Activated naive CD4-positive, alpha-beta T cell treated with anti-CD3 and anti-CD28 coated beads, Interleukin-2, amount 10 ng/mL, durations not matched to agents 7 days and 5 days (primary cell): Measurements from ENCODE around the gene CHI3L2.
A peak's percentile ranks its signal among the peaks of the same experiment; 100 is the strongest.

Experiments
- CTCF ChIA-PET: fragments of 350-600 bp; sonication (Branson Sonifier 250); formaldehyde crosslinking; loops from one replicate; lab custom pipeline; 2021; ENCODE audit warnings: antibody characterized with exemption; lab: Charles Lee
- DNase-seq: peaks from one replicate; pipeline ENCODE4 v3.0.0-alpha.2; 2020
- H3K27ac Mint-ChIP-seq: one replicate; pipeline ENCODE4 v1.8.0; 2021; ENCODE audit warnings: mild to moderate bottlenecking, moderate library complexity, mixed read lengths
- H3K27me3 Mint-ChIP-seq: one replicate; pipeline ENCODE4 v1.8.0; 2021; ENCODE audit warnings: mild to moderate bottlenecking, mixed read lengths
- H3K36me3 Mint-ChIP-seq: one replicate; pipeline ENCODE4 v1.8.0; 2021; ENCODE audit warnings: mixed read lengths
- H3K4me1 Mint-ChIP-seq: one replicate; pipeline ENCODE4 v1.8.0; 2021; ENCODE audit warnings: mixed read lengths
- H3K4me3 Mint-ChIP-seq: one replicate; pipeline ENCODE4 v1.8.0; 2021; ENCODE audit warnings: mild to moderate bottlenecking, moderate library complexity, mixed read lengths
- H3K9me3 Mint-ChIP-seq: one replicate; pipeline ENCODE4 v1.8.0; 2021; ENCODE audit warnings: mixed read lengths

CHI3L2 gene

GRCh38 chr1:111227434-111227833 lies at the start of gene CHI3L2:
TSS of gene CHI3L2 (plus strand) at chr1:111227713. CDS start at chr1:111227730, 17 bp downstream.
- H3K9me3 Mint-ChIP-seq, result peaks cover 2% of the 10 kb centered on the region
- peaks cover 18% of the 10 kb centered on the region for H3K36me3 Mint-ChIP-seq
- peaks cover 91% of the 10 kb centered on the region for H3K4me1 Mint-ChIP-seq
- peak within 1 kb of the TSS; percentile 92 for H3K27ac Mint-ChIP-seq
- H3K4me3 Mint-ChIP-seq, result no peak within 1 kb of the TSS
- CTCF ChIA-PET, result interaction anchor here (0.9 to 10.7 kb wide), 5 partner anchors 10 to 173 kb away, joined by 3 to 96 read pairs (median 4); no protein-coding TSS in a partner anchor
- no peaks in the 10 kb centered on the region for H3K27me3 Mint-ChIP-seq
- no peak for DNase-seq

DNA sequence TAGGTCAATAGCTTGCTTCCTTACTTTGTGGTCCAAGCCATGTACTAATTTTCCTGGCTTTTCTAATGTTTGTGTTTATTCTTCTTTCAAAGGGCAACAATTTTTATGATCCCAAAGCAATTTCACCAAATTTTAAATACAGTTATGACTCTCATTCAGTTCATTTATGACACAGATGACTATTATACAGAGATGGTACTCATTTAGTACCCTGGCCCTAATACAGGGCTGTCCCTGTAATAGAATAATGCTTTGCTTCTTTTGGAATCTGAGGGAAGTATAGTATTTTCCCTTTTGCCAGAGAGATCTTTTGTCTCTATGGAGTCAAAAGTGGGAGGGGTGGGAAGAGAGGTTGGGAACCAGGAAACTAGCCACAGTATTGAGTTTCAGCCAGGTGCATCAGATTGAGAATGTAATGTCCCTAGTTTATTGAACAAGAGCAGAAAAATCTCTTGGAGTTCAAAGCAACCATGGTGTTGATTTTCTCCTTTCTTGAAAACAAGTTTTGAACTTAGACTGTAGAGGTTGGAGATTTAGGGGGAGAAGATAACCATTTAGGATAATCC lies 47.5 kb upstream of the CHI3L2 start:
- no peak for DNase-seq
- CTCF ChIA-PET, result interaction anchor here (0.8 to 1.1 kb wide), 3 partner anchors 9 to 131 kb away, joined by 3 read pairs; no protein-coding TSS in a partner anchor
- H3K4me3 Mint-ChIP-seq, result no peak overlapping the region
- H3K9me3 Mint-ChIP-seq, result no peaks in the 10 kb centered on the region
- H3K27me3 Mint-ChIP-seq, result no peaks in the 10 kb centered on the region
- H3K4me1 Mint-ChIP-seq, result peaks cover 16% of the 10 kb centered on the region
- H3K36me3 Mint-ChIP-seq, result peaks cover 63% of the 10 kb centered on the region
- no peak overlapping the region for H3K27ac Mint-ChIP-seq

DNA sequence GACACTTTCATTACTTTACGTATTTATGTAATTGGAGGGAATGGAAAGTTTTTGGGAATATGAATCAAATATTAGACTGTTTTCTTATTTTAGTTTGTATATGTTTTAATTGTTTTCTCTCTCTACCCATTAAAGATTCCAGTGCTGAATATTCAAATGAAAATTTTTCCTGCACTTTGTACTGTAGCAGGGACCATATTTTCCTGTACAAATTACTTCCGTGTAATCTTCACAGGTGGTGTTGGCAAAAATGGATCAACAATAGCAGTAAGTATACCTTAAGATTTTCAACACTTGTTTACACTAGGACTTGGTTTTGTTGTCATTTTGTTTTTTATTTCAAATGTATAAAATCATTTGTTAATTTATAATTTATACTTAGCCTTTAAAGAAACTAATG lies 45.5 kb upstream of the CHI3L2 start:
- CTCF ChIA-PET, result no interaction called here
- no peaks in the 10 kb centered on the region for H3K27me3 Mint-ChIP-seq
- peaks cover 30% of the 10 kb centered on the region for H3K4me1 Mint-ChIP-seq
- no peak for DNase-seq
- peak overlapping the region; percentile 16 for H3K27ac Mint-ChIP-seq
- no peak overlapping the region for H3K4me3 Mint-ChIP-seq
- H3K36me3 Mint-ChIP-seq, result peaks cover 71% of the 10 kb centered on the region
- H3K9me3 Mint-ChIP-seq, result no peaks in the 10 kb centered on the region

DNA sequence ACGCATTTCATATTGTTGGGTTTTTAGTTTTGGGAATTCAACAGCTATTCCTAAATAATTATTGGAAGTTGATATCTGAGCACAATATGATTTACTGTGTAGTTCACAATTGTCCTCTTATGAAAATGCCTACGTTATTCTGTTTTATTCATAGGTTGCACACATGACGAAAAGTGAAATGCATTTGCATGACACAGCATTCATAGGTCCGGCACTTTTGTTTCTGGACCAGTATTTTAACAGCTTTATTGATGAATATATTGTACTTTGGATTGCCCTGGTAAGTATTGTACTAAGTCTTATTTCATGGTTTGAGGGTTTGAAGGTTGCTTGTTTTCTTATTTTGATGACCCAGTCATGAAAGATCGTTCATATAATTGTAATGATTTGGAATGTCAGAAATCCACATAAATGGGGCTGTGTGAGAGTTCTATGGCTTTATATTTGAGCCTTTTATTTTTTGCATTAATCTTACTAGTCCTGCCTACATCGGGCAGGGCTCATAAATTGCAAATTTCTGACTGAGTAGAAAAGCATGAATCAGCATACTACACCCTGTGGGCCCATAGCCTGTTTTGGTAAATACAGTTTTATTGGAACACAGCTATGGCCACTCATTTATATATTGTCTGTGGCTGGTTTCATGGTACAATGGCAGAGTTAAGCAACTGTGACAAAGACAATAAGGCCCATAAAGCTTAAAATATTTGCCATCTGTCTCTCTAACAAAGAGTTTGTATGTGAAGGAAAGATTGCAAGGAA lies 44.0 kb upstream of the CHI3L2 start:
- peaks cover 80% of the 10 kb centered on the region for H3K36me3 Mint-ChIP-seq
- H3K4me1 Mint-ChIP-seq, result peaks cover 42% of the 10 kb centered on the region
- no peaks in the 10 kb centered on the region for H3K9me3 Mint-ChIP-seq
- peak overlapping the region; percentile 38 for H3K27ac Mint-ChIP-seq
- H3K4me3 Mint-ChIP-seq, result no peak overlapping the region
- CTCF ChIA-PET, result interaction anchor here (0.9 kb wide), 1 partner anchor 13 kb away, joined by 3 read pairs; no protein-coding TSS in a partner anchor
- no peaks in the 10 kb centered on the region for H3K27me3 Mint-ChIP-seq
- no peak for DNase-seq

- CTCF ChIA-PET, result interaction anchor here (0.9 kb wide), 1 partner anchor 36 kb away, joined by 4 read pairs; no protein-coding TSS in a partner anchor
- Mint-ChIP-seq H3K4me3 (no peak overlapping the region), H3K9me3 (no peaks in the 10 kb centered on the region), H3K27ac (no peak overlapping the region), H3K27me3 (no peaks in the 10 kb centered on the region), H3K4me1 (peaks cover 54% of the 10 kb centered on the region), H3K36me3 (peaks cover 85% of the 10 kb centered on the region)
- DNase-seq, result no peak
Observed at GRCh38 chr1:111184663-111185062, 42.9 kb upstream of the CHI3L2 start.

DNA sequence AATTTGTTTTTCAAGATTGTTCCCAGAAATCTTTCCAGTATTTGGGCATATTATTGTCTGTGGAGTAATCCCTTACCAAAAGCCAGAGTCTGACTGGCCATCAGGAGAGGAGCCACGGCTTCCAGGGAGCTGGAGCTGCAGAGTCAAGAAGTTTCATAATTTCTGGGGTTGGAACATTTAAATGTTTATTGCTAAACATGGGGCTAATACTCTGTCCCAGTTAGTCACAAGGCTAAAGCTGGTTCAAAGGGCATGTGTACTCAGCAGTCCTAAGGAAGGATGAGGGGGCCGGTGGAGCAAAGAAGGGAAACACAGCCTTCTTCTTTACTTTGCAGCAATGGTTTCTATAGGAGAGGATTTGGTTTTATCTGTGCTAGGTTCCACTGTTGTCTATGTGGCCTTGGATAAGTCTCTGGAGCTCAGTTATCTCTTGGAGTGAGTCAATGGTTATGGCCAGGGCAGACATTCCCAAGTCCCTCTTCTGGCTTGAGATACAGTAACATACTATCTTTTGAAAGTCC lies 36.5 kb upstream of the CHI3L2 start:
- CTCF ChIA-PET, result interaction anchor here (0.8 to 1.3 kb wide), 8 partner anchors 10 to 317 kb away, joined by 3 to 8 read pairs (median 4); partner anchors contain the start of gene DENND2D
- H3K27me3 Mint-ChIP-seq, result no peaks in the 10 kb centered on the region
- H3K9me3 Mint-ChIP-seq, result no peaks in the 10 kb centered on the region
- H3K4me1 Mint-ChIP-seq, result peaks cover 94% of the 10 kb centered on the region
- peaks cover 100% of the 10 kb centered on the region for H3K36me3 Mint-ChIP-seq
- no peak overlapping the region for H3K4me3 Mint-ChIP-seq
- DNase-seq, result no peak
- H3K27ac Mint-ChIP-seq, result peak overlapping the region; percentile 5

- Mint-ChIP-seq H3K9me3 (no peaks in the 10 kb centered on the region), H3K4me3 (no peak overlapping the region), H3K27ac (peak overlapping the region; percentile 62), H3K27me3 (no peaks in the 10 kb centered on the region), H3K4me1 (peaks cover 97% of the 10 kb centered on the region), H3K36me3 (peaks cover 100% of the 10 kb centered on the region)
- DNase-seq, result no peak
- CTCF ChIA-PET, result interaction anchor here (0.8 to 1.3 kb wide), 8 partner anchors 9 to 316 kb away, joined by 3 to 8 read pairs (median 4); partner anchors contain the start of gene DENND2D
Observed at GRCh38 chr1:111191496-111191895, 36.0 kb upstream of the CHI3L2 start.

- no peak for DNase-seq
- peak overlapping the region; percentile 62 for H3K27ac Mint-ChIP-seq
- H3K27me3 Mint-ChIP-seq, result no peaks in the 10 kb centered on the region
- H3K36me3 Mint-ChIP-seq, result peaks cover 100% of the 10 kb centered on the region
- H3K4me3 Mint-ChIP-seq, result no peak overlapping the region
- CTCF ChIA-PET, result interaction anchor here (1.0 to 11.1 kb wide), 5 partner anchors 27 to 210 kb away, joined by 3 to 250 read pairs (median 5); no protein-coding TSS in a partner anchor
- H3K9me3 Mint-ChIP-seq, result no peaks in the 10 kb centered on the region
- peaks cover 97% of the 10 kb centered on the region for H3K4me1 Mint-ChIP-seq
Observed at GRCh38 chr1:111192074-111192473, 35.4 kb upstream of the CHI3L2 start.

DNA sequence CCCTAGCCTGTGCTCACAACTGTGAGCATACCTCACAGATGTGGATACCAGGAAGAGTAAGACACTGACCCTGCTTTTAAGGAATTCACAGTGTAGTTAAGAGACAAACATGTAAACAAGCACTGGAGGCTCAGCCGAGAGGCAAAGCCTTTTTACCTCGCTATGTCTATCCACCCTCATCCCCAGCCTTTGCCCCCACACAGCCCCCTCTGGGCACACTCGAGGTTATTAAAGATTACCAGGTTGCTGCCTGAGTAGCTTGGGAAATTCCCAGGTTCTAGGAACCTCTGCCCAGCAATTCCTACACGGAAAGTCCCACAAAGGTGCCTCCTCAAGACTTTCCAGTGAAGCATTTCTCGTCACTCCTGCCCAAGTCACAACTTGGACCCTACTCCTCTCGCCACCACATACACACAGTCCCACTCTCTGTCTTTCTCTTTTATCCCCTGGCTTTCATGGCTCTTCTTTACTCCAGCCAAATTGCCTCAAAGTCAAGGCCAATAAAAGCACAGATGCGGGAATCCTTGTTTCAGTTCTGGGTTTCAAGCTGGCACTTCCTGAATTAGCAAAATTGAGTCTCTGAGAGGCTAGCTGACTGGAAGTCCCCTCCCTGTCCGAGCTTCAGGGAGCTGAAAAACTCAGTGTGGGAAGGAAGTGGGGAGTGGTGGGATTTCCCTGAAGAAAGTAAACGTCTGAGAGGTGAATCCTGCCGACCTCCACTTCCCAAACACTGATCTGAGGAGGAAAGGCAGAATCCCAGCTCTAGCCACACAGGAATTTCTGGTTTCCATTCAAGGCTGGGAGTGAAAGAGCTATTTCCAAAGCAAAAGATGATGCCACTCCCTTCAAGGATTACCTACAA lies 34.6 kb upstream of the CHI3L2 start:
- peaks cover 99% of the 10 kb centered on the region for H3K4me1 Mint-ChIP-seq
- peak overlapping the region; percentile 63 for H3K27ac Mint-ChIP-seq
- CTCF ChIA-PET, result interaction anchor here (11.1 kb wide), 1 partner anchor 26 kb away, joined by 250 read pairs; no protein-coding TSS in a partner anchor
- H3K4me3 Mint-ChIP-seq, result no peak overlapping the region
- no peaks in the 10 kb centered on the region for H3K27me3 Mint-ChIP-seq
- H3K9me3 Mint-ChIP-seq, result no peaks in the 10 kb centered on the region
- peaks cover 100% of the 10 kb centered on the region for H3K36me3 Mint-ChIP-seq
- no peak for DNase-seq

DNA sequence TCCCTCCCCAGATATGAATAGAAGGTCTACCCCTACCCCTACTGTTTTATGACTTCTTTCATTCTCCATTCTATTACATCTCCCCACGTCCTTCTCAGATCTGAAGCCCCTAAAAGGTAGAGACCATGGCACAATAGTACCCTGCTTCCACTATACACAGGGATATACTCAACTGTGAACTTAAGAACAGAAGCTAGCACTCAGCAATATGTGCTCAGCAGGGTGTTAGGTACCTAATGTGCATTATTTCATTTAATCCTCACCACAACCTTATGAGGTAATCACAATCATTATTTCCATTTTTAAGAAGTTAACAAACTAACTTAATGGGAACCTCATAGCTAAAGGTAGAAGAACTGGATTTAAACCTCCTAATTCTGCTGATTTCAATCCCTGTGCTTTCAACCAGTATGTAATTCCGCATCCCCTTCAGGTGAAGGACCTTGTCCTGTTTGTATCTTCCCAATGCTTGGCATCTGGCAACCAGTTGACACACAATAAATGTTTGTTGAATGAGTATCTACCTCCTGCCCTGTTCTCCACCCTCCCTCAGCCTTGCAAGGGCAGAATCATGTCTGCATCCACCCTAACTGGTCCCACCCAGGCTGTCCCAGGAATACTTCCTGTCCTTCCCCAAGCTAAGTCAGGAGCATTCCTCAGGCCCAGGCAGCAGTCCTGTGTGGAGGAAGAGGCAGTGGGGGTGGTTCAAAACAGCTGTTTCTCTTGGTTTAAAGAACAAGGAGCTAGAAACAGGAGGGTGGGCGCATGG lies 33.6 kb upstream of the CHI3L2 start:
- peak overlapping the region; percentile 89 for H3K27ac Mint-ChIP-seq
- H3K9me3 Mint-ChIP-seq, result no peaks in the 10 kb centered on the region
- H3K4me1 Mint-ChIP-seq, result peaks cover 89% of the 10 kb centered on the region
- no peaks in the 10 kb centered on the region for H3K27me3 Mint-ChIP-seq
- peak overlapping the region; percentile 99 for H3K4me3 Mint-ChIP-seq
- CTCF ChIA-PET, result interaction anchor here (11.1 kb wide), 1 partner anchor 25 kb away, joined by 250 read pairs; no protein-coding TSS in a partner anchor
- peaks cover 100% of the 10 kb centered on the region for H3K36me3 Mint-ChIP-seq
- DNase-seq, result no peak

- Mint-ChIP-seq H3K9me3 (no peaks in the 10 kb centered on the region), H3K4me3 (peak overlapping the region; percentile 99), H3K4me1 (peaks cover 79% of the 10 kb centered on the region), H3K36me3 (peaks cover 99% of the 10 kb centered on the region), H3K27ac (peak overlapping the region; percentile 89), H3K27me3 (no peaks in the 10 kb centered on the region)
- CTCF ChIA-PET, result interaction anchor here (0.6 to 11.1 kb wide), 3 partner anchors 24 to 375 kb away, joined by 3 to 250 read pairs (median 5); no protein-coding TSS in a partner anchor
- DNase-seq, result no peak
Observed at GRCh38 chr1:111195002-111195684, 32.4 kb upstream of the CHI3L2 start.

DNA sequence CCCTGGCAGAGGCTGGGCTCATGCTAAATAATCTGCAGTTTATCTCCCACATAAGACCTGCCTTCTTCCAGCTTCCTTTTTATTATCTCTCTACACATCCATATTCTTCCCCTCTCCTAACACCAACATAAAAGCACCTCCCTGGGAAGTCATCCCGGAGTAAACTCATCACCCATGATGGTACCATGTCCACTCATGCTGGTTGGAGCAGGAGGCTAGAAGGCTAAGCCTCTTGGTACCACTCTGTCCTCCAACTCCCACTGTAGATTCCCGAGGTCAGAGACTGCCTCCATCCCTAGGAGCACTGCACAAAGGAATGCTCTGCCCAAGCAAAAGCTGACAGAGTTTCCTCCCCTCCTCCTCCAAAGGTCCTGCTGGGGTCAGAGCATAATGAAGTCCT lies 31.3 kb upstream of the CHI3L2 start:
- DNase-seq, result no peak
- no peaks in the 10 kb centered on the region for H3K27me3 Mint-ChIP-seq
- H3K9me3 Mint-ChIP-seq, result no peaks in the 10 kb centered on the region
- H3K36me3 Mint-ChIP-seq, result peaks cover 98% of the 10 kb centered on the region
- H3K4me3 Mint-ChIP-seq, result peak overlapping the region; percentile 99
- peaks cover 76% of the 10 kb centered on the region for H3K4me1 Mint-ChIP-seq
- H3K27ac Mint-ChIP-seq, result peak overlapping the region; percentile 97
- CTCF ChIA-PET, result interaction anchor here (0.7 to 11.1 kb wide), 5 partner anchors 13 to 204 kb away, joined by 3 to 250 read pairs (median 5); no protein-coding TSS in a partner anchor
